Activated T-cell treated with anti-CD3 and anti-CD28 coated beads, Interleukin-2, amount 50 U/mL, for 4 hours (primary cell): ENCODE results near the gene ANGPTL2. TPM values are rescaled to one million over a fixed set of nuclear protein-coding genes. Genes with fewer than 3 reads are reported as not detected.
"Not testable (repeated sequence)": the region's sequence is repeated elsewhere in the genome, so short reads cannot be mapped to it uniquely, and the experiment has no call there.

Source experiments
- ATAC-seq, 2 donors: fragments of 200-7000 bp; cut with Tn5 transposase; one replicate each; pipeline ENCODE4 v1.10.0; 2021
- DNase-seq: peaks from one replicate; pipeline ENCODE4 v3.0.0-alpha.2; 2020
- H3K27me3 Mint-ChIP-seq: one replicate; pipeline ENCODE4 v1.8.0; 2021; ENCODE audit warnings: low read depth, mixed read lengths
- H3K36me3 Mint-ChIP-seq: one replicate; pipeline ENCODE4 v1.8.0; 2022; ENCODE audit warnings: mixed read lengths; ENCODE audit not compliant: insufficient read depth
- H3K4me1 Mint-ChIP-seq: one replicate; pipeline ENCODE4 v1.8.0; 2021; ENCODE audit warnings: low read depth, mixed read lengths
- H3K4me3 Mint-ChIP-seq: one replicate; pipeline ENCODE4 v1.8.0; 2021; ENCODE audit warnings: mild to moderate bottlenecking, moderate library complexity, mixed read lengths
- H3K9me3 Mint-ChIP-seq: one replicate; pipeline ENCODE4 v1.8.0; 2021; ENCODE audit warnings: mixed read lengths
- total RNA-seq, 3 donors: library from RNA; stranded (reverse); gene quantifications; one replicate each; pipeline ENCODE4 v1.2.1, GENCODE V29; 2021

ANGPTL2 gene
- total RNA-seq, 3 donors from 2014 or later = 0.05 TPM; not detected in 2

- not testable (repeated sequence) for H3K36me3 Mint-ChIP-seq, H3K4me1 Mint-ChIP-seq, H3K4me3 Mint-ChIP-seq, H3K27me3 Mint-ChIP-seq, H3K9me3 Mint-ChIP-seq, DNase-seq, ATAC-seq
These were observed 24.4 kb upstream of the ANGPTL2 start for GRCh38 chr9:127146841-127147240.

GRCh38 chr9:127144670-127145445 lies 22.4 kb upstream of the ANGPTL2 start:
- no peak overlapping the region for H3K4me3 Mint-ChIP-seq
- H3K27me3 Mint-ChIP-seq = no peaks in the 10 kb centered on the region
- no peaks in the 10 kb centered on the region for H3K4me1 Mint-ChIP-seq
- DNase-seq (no peak), ATAC-seq (no peak)
- no peaks in the 10 kb centered on the region for H3K36me3 Mint-ChIP-seq
- H3K9me3 Mint-ChIP-seq = peaks cover 3% of the 10 kb centered on the region

GRCh38 chr9:127143920-127144465 lies 21.6 kb upstream of the ANGPTL2 start:
- Mint-ChIP-seq H3K4me3 (no peak overlapping the region), H3K27me3 (no peaks in the 10 kb centered on the region), H3K9me3 (peaks cover 3% of the 10 kb centered on the region), H3K36me3 (no peaks in the 10 kb centered on the region), H3K4me1 (no peaks in the 10 kb centered on the region)
- no peak for DNase-seq
- no peak for ATAC-seq

GRCh38 chr9:127142931-127143464 lies 20.6 kb upstream of the ANGPTL2 start:
- Mint-ChIP-seq H3K4me1 (no peaks in the 10 kb centered on the region), H3K4me3 (no peak overlapping the region), H3K27me3 (no peaks in the 10 kb centered on the region), H3K36me3 (no peaks in the 10 kb centered on the region), H3K9me3 (peaks cover 3% of the 10 kb centered on the region)
- ATAC-seq (no peak), DNase-seq (no peak)

GRCh38 chr9:127142291-127142690 lies 19.9 kb upstream of the ANGPTL2 start:
- Mint-ChIP-seq H3K4me3 (no peak overlapping the region), H3K9me3 (peaks cover 3% of the 10 kb centered on the region)
- no peak for DNase-seq

GRCh38 chr9:127140842-127141675 lies 18.6 kb upstream of the ANGPTL2 start:
- no peak for DNase-seq
- Mint-ChIP-seq H3K4me1 (no peaks in the 10 kb centered on the region), H3K4me3 (no peak overlapping the region), H3K9me3 (peaks cover under 1% of the 10 kb centered on the region), H3K27me3 (no peaks in the 10 kb centered on the region), H3K36me3 (no peaks in the 10 kb centered on the region)
- ATAC-seq = no peak

More at GRCh38 chr9:127142291-127142690, 19.9 kb upstream of the ANGPTL2 start:
- ATAC-seq = no peak
- Mint-ChIP-seq H3K4me1 (no peaks in the 10 kb centered on the region), H3K36me3 (no peaks in the 10 kb centered on the region), H3K27me3 (no peaks in the 10 kb centered on the region)

- Mint-ChIP-seq H3K4me1 (no peaks in the 10 kb centered on the region), H3K4me3 (no peak overlapping the region), H3K27me3 (no peaks in the 10 kb centered on the region), H3K9me3 (no peaks in the 10 kb centered on the region), H3K36me3 (no peaks in the 10 kb centered on the region)
- DNase-seq = no peak
- no peak for ATAC-seq
These were observed 17.7 kb upstream of the ANGPTL2 start for GRCh38 chr9:127140181-127140580.

- Mint-ChIP-seq H3K9me3 (no peaks in the 10 kb centered on the region), H3K4me1 (no peaks in the 10 kb centered on the region), H3K4me3 (no peak overlapping the region), H3K27me3 (no peaks in the 10 kb centered on the region), H3K36me3 (no peaks in the 10 kb centered on the region)
- ATAC-seq (no peak), DNase-seq (no peak)
These were observed 17.3 kb upstream of the ANGPTL2 start for GRCh38 chr9:127139775-127140174.

- H3K27me3 Mint-ChIP-seq = no peaks in the 10 kb centered on the region
- no peaks in the 10 kb centered on the region for H3K36me3 Mint-ChIP-seq
- no peak overlapping the region for H3K4me3 Mint-ChIP-seq
- H3K4me1 Mint-ChIP-seq = no peaks in the 10 kb centered on the region
- no peak for DNase-seq
- ATAC-seq = no peak
- no peaks in the 10 kb centered on the region for H3K9me3 Mint-ChIP-seq
These were observed 16.8 kb upstream of the ANGPTL2 start for GRCh38 chr9:127139071-127139731.

- ATAC-seq = no peak
- H3K4me1 Mint-ChIP-seq = no peaks in the 10 kb centered on the region
- H3K27me3 Mint-ChIP-seq = no peaks in the 10 kb centered on the region
- H3K9me3 Mint-ChIP-seq = no peaks in the 10 kb centered on the region
- H3K36me3 Mint-ChIP-seq = no peaks in the 10 kb centered on the region
- no peak overlapping the region for H3K4me3 Mint-ChIP-seq
- no peak for DNase-seq
These were observed 16.0 kb upstream of the ANGPTL2 start for GRCh38 chr9:127138444-127138843.

- no peaks in the 10 kb centered on the region for H3K36me3 Mint-ChIP-seq
- H3K4me3 Mint-ChIP-seq = no peak overlapping the region
- no peaks in the 10 kb centered on the region for H3K4me1 Mint-ChIP-seq
- H3K27me3 Mint-ChIP-seq = no peaks in the 10 kb centered on the region
- no peaks in the 10 kb centered on the region for H3K9me3 Mint-ChIP-seq
- DNase-seq (no peak), ATAC-seq (no peak)
These were observed 15.4 kb upstream of the ANGPTL2 start for GRCh38 chr9:127137640-127138360.

GRCh38 chr9:127136880-127137639 lies 14.6 kb upstream of the ANGPTL2 start:
- DNase-seq (no peak), ATAC-seq (no peak)
- H3K9me3 Mint-ChIP-seq = no peaks in the 10 kb centered on the region
- no peaks in the 10 kb centered on the region for H3K4me1 Mint-ChIP-seq
- no peak overlapping the region for H3K4me3 Mint-ChIP-seq
- H3K27me3 Mint-ChIP-seq = no peaks in the 10 kb centered on the region
- H3K36me3 Mint-ChIP-seq = no peaks in the 10 kb centered on the region
